Stimulated activated naive CD8-positive, alpha-beta T cell treated with anti-CD3 and anti-CD28 coated beads, Interleukin-15, Interleukin-2, amounts not matched to agents 100 ng/mL and 50 ng/mL, for 24 hours (primary cell): ENCODE data around the gene N4BP2.
A peak's percentile ranks its signal among the peaks of the same experiment; 100 is the strongest.
"Not testable (repeated sequence)": the region's sequence is repeated elsewhere in the genome, so short reads cannot be mapped to it uniquely, and the experiment has no call there.

Source experiments
- H3K27ac Mint-ChIP-seq: one replicate; pipeline ENCODE4 v1.8.0; 2021; ENCODE audit warnings: mild to moderate bottlenecking, mixed read lengths
- H3K27me3 Mint-ChIP-seq: one replicate; pipeline ENCODE4 v1.8.0; 2021; ENCODE audit warnings: mixed read lengths
- H3K36me3 Mint-ChIP-seq: one replicate; pipeline ENCODE4 v1.8.0; 2021; ENCODE audit warnings: low read depth, mixed read lengths
- H3K4me1 Mint-ChIP-seq: one replicate; pipeline ENCODE4 v1.8.0; 2021; ENCODE audit warnings: low read depth, mixed read lengths
- H3K4me3 Mint-ChIP-seq: one replicate; pipeline ENCODE4 v1.8.0; 2021; ENCODE audit warnings: mild to moderate bottlenecking, mixed read lengths
- H3K9me3 Mint-ChIP-seq: one replicate; pipeline ENCODE4 v1.8.0; 2021; ENCODE audit warnings: mixed read lengths

N4BP2 gene

DNA sequence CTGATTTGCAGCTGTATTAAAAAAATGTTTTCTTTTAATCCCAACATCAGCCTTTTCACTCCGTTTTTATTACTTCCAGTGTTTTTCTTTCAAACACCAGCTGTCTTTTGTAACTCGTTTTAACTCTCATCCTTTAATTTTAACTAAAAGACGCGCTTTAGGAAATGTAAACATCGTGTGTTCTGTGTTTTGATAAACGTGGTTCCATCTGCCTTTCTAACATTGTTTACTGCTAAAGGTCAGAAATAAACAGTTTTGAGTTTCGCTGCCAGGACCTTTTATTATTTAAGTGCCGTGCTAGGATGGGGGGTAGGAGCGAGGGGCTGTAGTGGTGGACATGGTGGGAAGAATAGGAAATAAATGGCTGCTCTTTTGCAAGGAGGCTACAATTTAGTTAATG lies 1.5 kb downstream of the N4BP2 start:
- Mint-ChIP-seq H3K4me3 (peak overlapping the region; percentile 90), H3K27ac (peak overlapping the region; percentile 93), H3K9me3 (no peaks in the 10 kb centered on the region), H3K4me1 (peaks cover 36% of the 10 kb centered on the region), H3K27me3 (no peaks in the 10 kb centered on the region), H3K36me3 (peaks cover 17% of the 10 kb centered on the region)

- Mint-ChIP-seq H3K9me3 (no peaks in the 10 kb centered on the region), H3K4me3 (peak overlapping the region; percentile 90), H3K27ac (peak overlapping the region; percentile 28)
Observed at GRCh38 chr4:40058854-40059253, 2.2 kb downstream of the N4BP2 start.

GRCh38 chr4:40059362-40059761 lies 2.7 kb downstream of the N4BP2 start:
- peaks cover 34% of the 10 kb centered on the region for H3K4me1 Mint-ChIP-seq
- H3K9me3 Mint-ChIP-seq, result no peaks in the 10 kb centered on the region
- H3K36me3 Mint-ChIP-seq, result peaks cover 22% of the 10 kb centered on the region
- H3K4me3 Mint-ChIP-seq, result peak overlapping the region; percentile 90
- H3K27me3 Mint-ChIP-seq, result no peaks in the 10 kb centered on the region
- H3K27ac Mint-ChIP-seq, result peak overlapping the region; percentile 28

More at GRCh38 chr4:40058854-40059253, 2.2 kb downstream of the N4BP2 start:
- H3K4me1 Mint-ChIP-seq, result peaks cover 36% of the 10 kb centered on the region
- H3K36me3 Mint-ChIP-seq, result peaks cover 17% of the 10 kb centered on the region
- no peaks in the 10 kb centered on the region for H3K27me3 Mint-ChIP-seq

GRCh38 chr4:40065010-40065409 lies 8.4 kb downstream of the N4BP2 start:
- Mint-ChIP-seq H3K9me3 (no peaks in the 10 kb centered on the region), H3K4me3 (no peak overlapping the region), H3K27ac (no peak overlapping the region), H3K27me3 (no peaks in the 10 kb centered on the region), H3K4me1 (peaks cover 39% of the 10 kb centered on the region), H3K36me3 (peaks cover 25% of the 10 kb centered on the region)

DNA sequence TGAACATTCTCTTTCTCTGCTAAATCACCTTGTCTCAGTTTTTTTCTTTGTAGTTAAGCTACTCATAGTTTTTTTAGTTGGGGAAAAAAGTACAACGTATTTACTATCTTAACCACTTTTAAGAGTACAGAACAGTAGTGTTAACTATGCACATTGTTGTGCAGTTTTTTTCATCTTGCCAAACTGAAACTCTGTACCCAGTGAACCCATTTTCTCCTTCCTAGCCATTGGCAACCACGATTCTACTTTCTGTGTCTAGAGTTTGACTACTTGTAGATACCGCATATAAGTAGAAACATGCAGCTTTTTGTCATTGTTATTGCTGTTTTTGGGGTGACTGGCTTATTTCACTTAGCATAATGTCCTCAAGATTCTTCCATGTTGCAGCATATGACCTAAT lies 10.0 kb downstream of the N4BP2 start:
- Mint-ChIP-seq H3K27me3 (no peaks in the 10 kb centered on the region), H3K36me3 (peaks cover 28% of the 10 kb centered on the region), H3K9me3 (no peaks in the 10 kb centered on the region), H3K27ac (no peak overlapping the region), H3K4me1 (peaks cover 48% of the 10 kb centered on the region), H3K4me3 (no peak overlapping the region)

DNA sequence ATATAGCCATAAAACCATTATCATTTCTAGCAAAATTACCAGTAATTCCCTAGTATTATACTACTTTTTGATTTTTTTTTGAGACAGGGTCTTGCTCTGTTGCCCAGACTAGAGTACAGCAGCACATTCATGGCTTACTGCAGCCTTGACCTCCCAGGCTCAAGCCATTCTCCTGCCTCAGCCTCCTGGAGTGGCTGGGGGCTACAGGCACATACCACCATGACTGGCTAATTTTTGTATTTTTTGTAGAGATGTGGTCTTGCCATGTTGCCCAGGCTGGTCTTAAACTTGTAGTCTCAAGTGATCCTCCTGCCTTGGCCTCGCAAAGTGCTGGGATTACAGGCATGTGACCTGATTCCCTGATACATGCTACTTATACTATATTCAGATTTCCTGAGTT lies 13.7 kb downstream of the N4BP2 start:
- Mint-ChIP-seq H3K9me3 (no peaks in the 10 kb centered on the region), H3K27ac (no peak overlapping the region), H3K4me3 (no peak overlapping the region), H3K36me3 (peaks cover 25% of the 10 kb centered on the region), H3K4me1 (peaks cover 42% of the 10 kb centered on the region), H3K27me3 (no peaks in the 10 kb centered on the region)

DNA sequence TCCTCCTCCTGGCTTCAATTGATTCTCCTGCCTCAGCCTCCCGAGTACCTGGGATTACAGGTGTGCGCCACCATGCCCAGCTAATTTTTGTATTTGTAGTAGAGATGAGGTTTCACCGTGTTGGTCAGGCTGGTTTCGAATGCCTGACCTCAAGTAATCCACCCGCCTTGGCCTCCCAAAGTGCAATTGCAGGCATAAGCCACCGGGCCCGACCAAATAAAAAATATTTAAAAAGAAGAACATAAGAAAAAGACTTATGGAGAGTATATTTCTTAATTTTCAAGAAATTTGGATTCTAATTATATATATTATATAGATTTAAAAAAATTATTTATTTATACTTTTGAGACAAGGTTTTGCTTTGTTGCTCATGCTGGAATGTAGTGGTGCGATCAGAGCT lies 29.8 kb downstream of the N4BP2 start:
- no peaks in the 10 kb centered on the region for H3K9me3 Mint-ChIP-seq
- H3K27me3 Mint-ChIP-seq, result no peaks in the 10 kb centered on the region
- H3K4me1 Mint-ChIP-seq, result no peaks in the 10 kb centered on the region
- H3K27ac Mint-ChIP-seq, result no peak overlapping the region
- no peak overlapping the region for H3K4me3 Mint-ChIP-seq
- peaks cover 19% of the 10 kb centered on the region for H3K36me3 Mint-ChIP-seq

GRCh38 chr4:40087799-40088366 lies 31.2 kb downstream of the N4BP2 start:
- H3K27ac Mint-ChIP-seq, result no peak overlapping the region

GRCh38 chr4:40093400-40093799 lies 36.8 kb downstream of the N4BP2 start:
- not testable (repeated sequence) for H3K9me3 Mint-ChIP-seq, H3K27ac Mint-ChIP-seq, H3K4me1 Mint-ChIP-seq, H3K27me3 Mint-ChIP-seq, H3K4me3 Mint-ChIP-seq
- peaks cover 16% of the 10 kb centered on the region for H3K36me3 Mint-ChIP-seq

More at GRCh38 chr4:40087799-40088366, 31.2 kb downstream of the N4BP2 start:
- H3K4me3 Mint-ChIP-seq, result no peak overlapping the region
- no peaks in the 10 kb centered on the region for H3K9me3 Mint-ChIP-seq
- no peaks in the 10 kb centered on the region for H3K27me3 Mint-ChIP-seq
- H3K4me1 Mint-ChIP-seq, result no peaks in the 10 kb centered on the region
- H3K36me3 Mint-ChIP-seq, result peaks cover 18% of the 10 kb centered on the region

DNA sequence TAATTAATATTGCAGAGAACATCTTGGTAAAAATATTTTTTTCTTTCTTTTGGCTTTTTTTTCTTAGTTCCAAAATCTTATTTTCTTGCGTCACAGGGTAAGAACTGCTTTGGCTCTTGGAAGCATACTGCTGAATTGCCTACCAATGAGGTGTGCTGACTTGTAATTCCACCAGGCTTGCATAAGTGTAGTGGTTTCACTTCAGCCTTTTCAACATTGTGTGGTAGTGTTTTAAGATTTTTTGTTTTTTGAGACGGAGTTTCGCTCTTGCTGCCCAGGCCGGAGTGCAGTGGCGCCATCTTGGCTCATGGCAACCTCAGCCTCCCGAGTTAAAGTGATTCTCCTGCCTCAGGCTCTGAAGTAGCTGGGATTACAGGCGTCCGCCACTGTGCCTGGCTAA lies 42.4 kb downstream of the N4BP2 start:
- no peak overlapping the region for H3K4me3 Mint-ChIP-seq
- H3K36me3 Mint-ChIP-seq, result peaks cover 15% of the 10 kb centered on the region

GRCh38 chr4:40107150-40107549 lies 50.5 kb downstream of the N4BP2 start:
- H3K9me3 Mint-ChIP-seq, H3K27ac Mint-ChIP-seq, H3K4me3 Mint-ChIP-seq, H3K4me1 Mint-ChIP-seq, H3K27me3 Mint-ChIP-seq: not testable (repeated sequence)
- peaks cover 37% of the 10 kb centered on the region for H3K36me3 Mint-ChIP-seq

More for the DNA sequence above, 42.4 kb downstream of the N4BP2 start:
- Mint-ChIP-seq H3K4me1 (peaks cover 3% of the 10 kb centered on the region), H3K9me3 (no peaks in the 10 kb centered on the region), H3K27ac (no peak overlapping the region), H3K27me3 (no peaks in the 10 kb centered on the region)

DNA sequence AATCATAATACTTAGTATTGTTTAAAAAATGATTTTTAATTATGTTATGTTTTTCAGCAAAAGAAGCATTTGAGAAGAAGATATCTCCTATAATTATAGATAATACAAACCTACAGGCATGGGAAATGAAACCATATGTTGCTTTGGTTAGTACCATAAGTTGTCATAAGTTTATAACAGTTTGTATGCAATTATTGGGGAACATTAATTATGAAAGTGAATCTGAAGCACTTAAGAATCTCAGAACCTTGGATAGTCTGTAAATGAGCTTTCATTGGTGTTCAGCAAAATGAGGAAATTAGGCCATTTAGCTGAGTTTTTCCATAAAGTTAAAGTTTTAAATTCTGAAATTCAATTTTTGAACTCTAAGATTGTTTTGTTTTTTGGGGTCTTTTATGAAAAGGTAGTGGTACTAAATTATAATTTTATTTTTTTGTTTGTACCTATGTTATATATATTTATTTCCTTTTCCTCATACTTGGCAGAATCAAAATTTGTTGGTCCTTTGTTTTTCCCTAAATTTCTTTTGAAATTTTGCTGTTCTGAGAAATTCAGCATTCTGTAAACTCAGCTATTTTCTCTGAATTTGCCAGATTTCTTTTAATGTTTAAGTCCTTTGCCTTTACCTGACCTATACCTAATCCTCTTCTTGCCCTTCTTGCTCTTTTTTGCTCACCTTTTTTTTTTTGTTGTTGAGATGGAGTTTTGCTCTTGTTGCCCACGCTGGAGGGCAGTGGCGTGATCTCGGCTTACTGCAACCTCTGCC lies 55.6 kb downstream of the N4BP2 start:
- H3K9me3 Mint-ChIP-seq, result no peaks in the 10 kb centered on the region

DNA sequence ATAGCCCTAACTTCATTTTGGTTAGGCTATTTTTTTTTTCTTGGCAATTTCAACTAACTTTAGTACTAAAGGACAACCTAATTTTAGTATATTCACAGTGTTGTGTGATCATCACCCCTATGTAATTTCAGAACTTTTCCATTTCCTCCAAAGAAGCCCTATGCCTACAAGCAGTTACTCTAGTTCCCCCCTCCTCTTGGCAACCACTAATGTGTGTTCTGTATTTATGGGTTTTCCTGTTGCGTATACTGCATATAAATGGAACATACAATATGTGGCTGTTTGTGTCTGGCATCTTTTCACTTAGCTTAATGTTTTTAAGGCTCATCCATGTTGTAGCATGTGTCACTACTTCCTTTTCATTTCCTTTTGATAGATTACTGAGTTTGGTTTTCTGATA lies 57.6 kb downstream of the N4BP2 start:
- Mint-ChIP-seq H3K27ac (no peak overlapping the region), H3K9me3 (no peaks in the 10 kb centered on the region), H3K27me3 (no peaks in the 10 kb centered on the region), H3K36me3 (peaks cover 36% of the 10 kb centered on the region), H3K4me1 (no peaks in the 10 kb centered on the region), H3K4me3 (no peak overlapping the region)

More for the DNA sequence above, 55.6 kb downstream of the N4BP2 start:
- no peak overlapping the region for H3K27ac Mint-ChIP-seq
- no peaks in the 10 kb centered on the region for H3K4me1 Mint-ChIP-seq
- H3K36me3 Mint-ChIP-seq, result peaks cover 36% of the 10 kb centered on the region
- no peaks in the 10 kb centered on the region for H3K27me3 Mint-ChIP-seq
- H3K4me3 Mint-ChIP-seq, result no peak overlapping the region

GRCh38 chr4:40118861-40119260 lies 62.2 kb downstream of the N4BP2 start:
- Mint-ChIP-seq H3K36me3 (peaks cover 31% of the 10 kb centered on the region), H3K4me1 (peaks cover 36% of the 10 kb centered on the region), H3K4me3 (no peak overlapping the region), H3K27me3 (no peaks in the 10 kb centered on the region), H3K27ac (no peak overlapping the region), H3K9me3 (no peaks in the 10 kb centered on the region)

GRCh38 chr4:40119344-40119743 lies 62.7 kb downstream of the N4BP2 start:
- no peak overlapping the region for H3K4me3 Mint-ChIP-seq
- no peaks in the 10 kb centered on the region for H3K27me3 Mint-ChIP-seq
- peaks cover 27% of the 10 kb centered on the region for H3K36me3 Mint-ChIP-seq
- H3K9me3 Mint-ChIP-seq, result no peaks in the 10 kb centered on the region
- H3K4me1 Mint-ChIP-seq, result peaks cover 36% of the 10 kb centered on the region
- no peak overlapping the region for H3K27ac Mint-ChIP-seq

- H3K4me3 Mint-ChIP-seq, result peak overlapping the region; percentile 37
- peak overlapping the region; percentile 74 for H3K27ac Mint-ChIP-seq
- H3K4me1 Mint-ChIP-seq, result peaks cover 49% of the 10 kb centered on the region
- H3K9me3 Mint-ChIP-seq, result no peaks in the 10 kb centered on the region
- H3K36me3 Mint-ChIP-seq, result peaks cover 35% of the 10 kb centered on the region
- no peaks in the 10 kb centered on the region for H3K27me3 Mint-ChIP-seq
Observed at GRCh38 chr4:40121515-40121914, 64.9 kb downstream of the N4BP2 start.
